Activated CD4-positive, alpha-beta T cell treated with anti-CD3 and anti-CD28 coated beads for 36 hours (primary cell): ENCODE measurements around the gene SPSB1. TPM values are rescaled to one million over a fixed set of nuclear protein-coding genes. Genes with fewer than 3 reads are reported as not detected.

ENCODE experiments used
- ATAC-seq: fragments of 200-7000 bp; cut with Tn5 transposase; one replicate; pipeline ENCODE4 v1.10.0; 2021; ENCODE audit warnings: mild to moderate bottlenecking, moderate library complexity
- CTCF ChIA-PET: fragments of 350-600 bp; sonication (Branson Sonifier 250); formaldehyde crosslinking; loops from one replicate; lab custom pipeline; 2021; ENCODE audit warnings: antibody characterized with exemption; lab: Charles Lee
- POLR2A ChIA-PET: fragments of 350-600 bp; sonication (Branson Sonifier 250); formaldehyde crosslinking; loops from one replicate; lab custom pipeline; 2021; ENCODE audit warnings: antibody characterized with exemption, inconsistent platforms; lab: Charles Lee
- DNase-seq: peaks from one replicate; pipeline ENCODE4 v3.0.0-alpha.2; 2020
- H3K27ac Mint-ChIP-seq: one replicate; pipeline ENCODE4 v1.8.0; 2021; ENCODE audit warnings: mixed read lengths
- H3K27me3 Mint-ChIP-seq: one replicate; pipeline ENCODE4 v1.8.0; 2021; ENCODE audit warnings: mixed read lengths
- H3K36me3 Mint-ChIP-seq: one replicate; pipeline ENCODE4 v1.8.0; 2021; ENCODE audit warnings: low read depth, mixed read lengths
- H3K4me1 Mint-ChIP-seq: one replicate; pipeline ENCODE4 v1.8.0; 2021; ENCODE audit warnings: mixed read lengths
- H3K4me3 Mint-ChIP-seq: one replicate; pipeline ENCODE4 v1.8.0; 2021; ENCODE audit warnings: mild to moderate bottlenecking, moderate library complexity, mixed read lengths
- H3K9me3 Mint-ChIP-seq: one replicate; pipeline ENCODE4 v1.8.0; 2021; ENCODE audit warnings: low read depth, mixed read lengths
- intact Hi-C, 2 experiments: fragments of 100-400 bp; cut with DNase I in 1 of 2; cut with micrococcal nuclease in 1 of 2; formaldehyde crosslinking; loops; one replicate each; pipeline versions ENCODE4 v1.14.2 to v1.15.1; 2022 to 2024; cut with DNase I, micrococcal nuclease
- total RNA-seq, 2 experiments: library from RNA; stranded (reverse); gene quantifications; one replicate each; pipeline ENCODE4 v1.2.3, GENCODE V29; 2021

Gene SPSB1
- total RNA-seq, 2 experiments from 2014 or later = 5.7 to 6.8 TPM

GRCh38 chr1:9416918-9417500, 124.3 kb downstream of the SPSB1 start:
- H3K9me3 Mint-ChIP-seq = no peaks in the 10 kb centered on the region
- POLR2A ChIA-PET = no interaction called here
- H3K27me3 Mint-ChIP-seq = no peaks in the 10 kb centered on the region
- intact Hi-C loops = no loop called here
- H3K4me1 Mint-ChIP-seq = peaks cover 53% of the 10 kb centered on the region
- no peak for DNase-seq
- CTCF ChIA-PET = interaction anchor here (1.4 kb wide), 1 partner anchor 10 kb away, joined by 3 read pairs; no protein-coding TSS in a partner anchor
- no peaks in the 10 kb centered on the region for H3K36me3 Mint-ChIP-seq
- ATAC-seq = no peak
- H3K27ac Mint-ChIP-seq = no peak overlapping the region
- peak overlapping the region; percentile 6 for H3K4me3 Mint-ChIP-seq

- Mint-ChIP-seq H3K4me3 (peak overlapping the region; percentile 4), H3K27me3 (no peaks in the 10 kb centered on the region), H3K36me3 (no peaks in the 10 kb centered on the region), H3K27ac (peak overlapping the region; percentile 47), H3K9me3 (no peaks in the 10 kb centered on the region), H3K4me1 (peaks cover 48% of the 10 kb centered on the region)
- no peak for ATAC-seq
- ChIA-PET CTCF (interaction anchor here (0.7 to 1.4 kb wide), 2 partner anchors 9 to 11 kb away, joined by 3 read pairs; no protein-coding TSS in a partner anchor), POLR2A (no interaction called here)
- DNase-seq = peak; percentile 58
- intact Hi-C loops = no loop called here
These were observed 125.0 kb downstream of the SPSB1 start for GRCh38 chr1:9417695-9418094.

GRCh38 chr1:9418851-9419250, 126.2 kb downstream of the SPSB1 start:
- H3K36me3 Mint-ChIP-seq = no peaks in the 10 kb centered on the region
- no peak overlapping the region for H3K27ac Mint-ChIP-seq
- ChIA-PET POLR2A (no interaction called here), CTCF (interaction anchor here (0.5 to 1.4 kb wide), 4 partner anchors 8 to 967 kb away, joined by 3 to 4 read pairs (median 4); no protein-coding TSS in a partner anchor)
- H3K4me1 Mint-ChIP-seq = peaks cover 36% of the 10 kb centered on the region
- no peak overlapping the region for H3K4me3 Mint-ChIP-seq
- no peak for DNase-seq
- no peak for ATAC-seq
- no peaks in the 10 kb centered on the region for H3K27me3 Mint-ChIP-seq
- intact Hi-C loops = no loop called here
- no peaks in the 10 kb centered on the region for H3K9me3 Mint-ChIP-seq

Other genes starting within 250 kb of the SPSB1 start
- gene SLC2A5, start 223.3 kb upstream of the SPSB1 start, total RNA-seq = not detected
- gene GPR157, start 163.8 kb upstream of the SPSB1 start, total RNA-seq = 1 to 10 TPM; 2.7 to 3.6 TPM
- 1 to 10 TPM; 8.8 to 9.6 TPM for gene H6PD, start 58.1 kb upstream of the SPSB1 start, total RNA-seq
- gene SLC25A33, start 246.6 kb downstream of the SPSB1 start, total RNA-seq = 1 to 10 TPM; 4.4 to 6.1 TPM